ENCODE measurements around the gene PCDHGC5.

Gene PCDHGC5

DNA sequence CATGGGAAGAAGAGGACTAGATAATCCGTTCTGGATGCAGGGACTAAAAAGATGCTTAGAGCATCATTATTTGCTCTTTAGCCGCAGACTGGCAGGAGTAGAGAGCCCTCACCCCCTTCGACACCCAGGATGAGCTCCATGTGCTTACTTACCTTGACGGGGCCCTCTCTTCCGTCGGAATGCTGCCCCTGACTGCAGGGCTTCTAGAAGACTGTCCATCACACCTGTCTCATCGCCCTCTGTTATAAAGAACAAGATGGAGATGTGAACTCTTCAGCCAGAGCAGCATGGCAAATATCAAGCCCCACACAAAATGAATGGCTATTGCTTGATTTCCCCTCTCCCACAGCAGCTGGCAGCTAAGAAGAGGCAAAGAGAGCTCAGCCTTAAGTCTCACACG, 35.1 kb downstream of the PCDHGC5 start:
- DNase-seq (ENCODE audit: low spot score in 2 of 2), result no peak
- Histone ChIP-seq H3K36me3 (replicated peaks) (peaks cover 63% of the 10 kb centered on the region), H3K27me3 (ENCODE audit: low read depth) (no peaks in the 10 kb centered on the region), H3K4me1 (peaks cover 18% of the 10 kb centered on the region), H3K9me3 (no peaks in the 10 kb centered on the region), H3K4me3 (no peak overlapping the region)
- in situ Hi-C loops (cut with MboI; ENCODE audit: low sequenced_read_pairs), result loop anchor here (10.0 kb wide), 1 partner anchor 109 kb away; the partner anchor contains the start of genes PCDHGA10 and PCDHGB7

DNA sequence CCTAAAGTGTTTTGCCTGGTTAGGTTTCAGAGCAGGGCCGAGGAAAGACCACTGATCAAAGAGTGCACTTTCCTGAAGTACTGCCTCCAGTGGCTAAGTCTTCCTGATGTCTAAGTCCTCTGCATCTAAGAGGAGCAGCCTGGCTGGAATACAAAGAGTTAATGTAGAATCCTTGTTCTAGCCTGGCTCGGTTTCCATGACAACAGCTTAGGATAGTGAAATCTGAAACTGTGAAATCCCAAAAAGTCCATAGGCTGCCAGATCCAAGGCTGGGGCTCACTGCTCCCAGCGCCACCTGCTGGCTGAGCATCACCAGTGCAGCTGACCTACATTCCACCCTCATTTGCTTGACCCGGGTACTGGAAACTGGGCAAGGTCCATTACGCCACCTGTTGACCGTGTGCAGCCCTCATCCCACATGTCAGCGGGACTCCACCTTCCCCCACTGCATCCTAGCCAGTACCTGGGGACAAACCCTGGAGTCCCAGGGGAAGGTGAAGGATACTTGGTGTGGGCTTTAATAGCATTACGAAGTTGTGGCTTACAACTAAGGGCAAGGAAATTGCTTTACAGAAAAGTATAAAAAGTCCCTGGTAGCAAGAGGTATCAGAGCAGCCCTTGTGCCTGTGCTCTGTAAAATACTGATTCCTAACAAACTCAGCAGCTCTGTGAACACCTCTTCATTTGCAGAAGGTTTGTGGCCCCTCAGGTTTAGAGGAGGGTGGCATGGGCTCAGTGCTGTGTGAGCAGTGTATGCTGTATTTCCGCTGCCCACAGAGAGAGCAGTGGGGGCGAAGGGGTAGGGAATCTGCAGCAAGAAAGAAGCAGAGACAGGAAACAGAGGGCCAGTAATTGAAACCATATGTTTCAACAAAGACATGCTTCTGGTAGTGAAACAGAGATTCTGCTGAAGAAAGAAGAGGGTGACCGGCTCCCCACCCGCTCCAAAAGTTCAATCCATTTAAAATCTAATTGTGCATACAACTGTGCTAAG, 36.0 kb downstream of the PCDHGC5 start:
- H3K4me3 ChIP-seq, result no peak overlapping the region
- peaks cover 54% of the 10 kb centered on the region for H3K36me3 ChIP-seq (replicated peaks)
- in situ Hi-C loops (cut with MboI; ENCODE audit: low sequenced_read_pairs), result loop anchor here (10.0 kb wide), 1 partner anchor 110 kb away; the partner anchor contains the start of genes PCDHGA10 and PCDHGB7

DNA sequence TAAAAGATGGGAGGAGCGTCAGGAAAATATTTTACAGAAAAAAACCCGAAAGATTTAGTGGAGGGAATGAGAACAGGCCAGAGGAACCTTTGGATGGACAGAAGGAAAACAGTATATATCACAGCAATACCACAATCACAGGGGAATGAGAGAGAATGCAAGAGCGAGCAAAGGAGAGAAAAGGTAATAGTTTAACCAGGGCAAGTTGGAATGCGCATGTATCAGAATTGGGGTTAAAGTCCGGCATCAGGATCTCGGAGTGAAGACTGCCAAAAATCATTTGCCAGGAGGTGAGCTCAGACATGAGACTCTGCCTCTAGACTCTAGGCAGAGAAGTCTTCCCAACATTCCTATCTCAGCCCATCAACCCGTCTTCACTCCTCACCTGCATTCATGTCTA, 36.8 kb downstream of the PCDHGC5 start:
- H3K27me3 ChIP-seq (ENCODE audit: low read depth), result no peaks in the 10 kb centered on the region
- H3K4me3 ChIP-seq, result no peak overlapping the region
- peaks cover 46% of the 10 kb centered on the region for H3K36me3 ChIP-seq (replicated peaks)
- in situ Hi-C loops (cut with MboI; ENCODE audit: low sequenced_read_pairs), result loop anchor here (10.0 kb wide), 1 partner anchor 111 kb away; the partner anchor contains the start of genes PCDHGA10 and PCDHGB7
- H3K4me1 ChIP-seq, result peaks cover 16% of the 10 kb centered on the region
- DNase-seq (ENCODE audit: low spot score in 2 of 2), result no peak
- no peaks in the 10 kb centered on the region for H3K9me3 ChIP-seq

More for the DNA sequence above, 36.0 kb downstream of the PCDHGC5 start:
- no peaks in the 10 kb centered on the region for H3K27me3 ChIP-seq (ENCODE audit: low read depth)
- peaks cover 18% of the 10 kb centered on the region for H3K4me1 ChIP-seq
- DNase-seq (ENCODE audit: low spot score in 2 of 2), result peak; percentile 88 to 94
- no peaks in the 10 kb centered on the region for H3K9me3 ChIP-seq

DNA sequence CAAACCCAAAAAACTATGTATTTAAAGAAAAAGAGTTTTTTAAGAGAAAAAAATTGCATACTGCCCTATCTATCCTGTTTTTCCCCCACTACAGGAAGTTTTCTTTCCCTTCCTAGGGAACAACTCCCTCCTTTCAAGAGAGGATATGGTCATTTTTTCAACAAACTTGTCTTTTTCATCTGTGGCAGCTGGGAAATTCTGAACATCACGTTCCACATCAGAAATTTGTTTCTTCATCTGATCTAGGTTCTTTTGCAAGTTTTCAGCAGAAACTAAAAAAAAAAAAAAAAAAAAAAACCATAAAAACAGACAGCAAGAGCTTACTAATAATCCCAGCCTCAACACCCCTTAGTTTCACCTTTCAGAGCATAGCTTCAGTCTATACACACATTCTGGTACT, 38.5 kb downstream of the PCDHGC5 start:
- Histone ChIP-seq H3K36me3 (replicated peaks) (peaks cover 48% of the 10 kb centered on the region), H3K4me3 (no peak overlapping the region), H3K9me3 (no peaks in the 10 kb centered on the region), H3K4me1 (peaks cover 3% of the 10 kb centered on the region), H3K27me3 (ENCODE audit: low read depth) (no peaks in the 10 kb centered on the region)
- DNase-seq (ENCODE audit: low spot score in 2 of 2), result no peak
- in situ Hi-C loops (cut with MboI; ENCODE audit: low sequenced_read_pairs), result loop anchor here (10.0 kb wide), 1 partner anchor 113 kb away; the partner anchor contains the start of genes PCDHGA10 and PCDHGB7

DNA sequence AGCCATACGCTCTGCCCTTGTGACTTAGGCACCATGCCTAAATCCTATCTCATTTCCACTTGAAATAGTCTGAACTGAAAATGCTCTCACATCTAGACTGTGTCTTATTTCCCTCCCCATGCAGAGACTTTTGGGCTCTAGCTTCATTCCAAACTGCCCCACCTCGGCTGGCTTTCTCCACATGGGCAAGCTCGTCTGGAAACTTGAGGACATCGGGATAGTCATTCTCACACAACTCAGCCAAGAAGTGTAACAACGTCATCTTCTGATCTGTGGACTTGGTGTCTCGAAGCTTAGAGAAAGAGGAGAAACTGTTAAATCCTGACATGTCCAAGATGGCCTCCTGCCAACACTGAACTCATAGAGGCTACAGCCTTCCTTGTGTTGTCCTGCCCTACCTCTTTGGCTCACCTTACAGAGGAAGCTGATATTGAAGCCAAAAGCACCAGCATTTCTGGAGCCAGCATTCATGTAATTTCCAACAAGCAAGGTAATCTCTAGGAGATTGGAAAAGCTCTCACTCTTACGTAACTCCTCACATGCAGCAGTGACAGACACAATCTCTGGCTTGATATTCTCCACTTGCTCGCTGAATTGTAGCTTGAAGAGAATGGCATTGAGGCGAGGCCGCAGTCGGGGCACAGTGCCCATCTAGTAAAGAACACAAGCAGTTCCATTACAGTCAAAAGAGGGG, 39.6 kb downstream of the PCDHGC5 start:
- Histone ChIP-seq H3K36me3 (replicated peaks) (peaks cover 49% of the 10 kb centered on the region), H3K27me3 (ENCODE audit: low read depth) (no peaks in the 10 kb centered on the region), H3K9me3 (no peaks in the 10 kb centered on the region), H3K4me3 (no peak overlapping the region), H3K4me1 (peaks cover 3% of the 10 kb centered on the region)
- in situ Hi-C loops (cut with MboI; ENCODE audit: low sequenced_read_pairs), result loop anchor here (10.0 kb wide), 1 partner anchor 114 kb away; the partner anchor contains the start of genes PCDHGA10 and PCDHGB7
- DNase-seq (ENCODE audit: low spot score in 2 of 2), result no peak

DNA sequence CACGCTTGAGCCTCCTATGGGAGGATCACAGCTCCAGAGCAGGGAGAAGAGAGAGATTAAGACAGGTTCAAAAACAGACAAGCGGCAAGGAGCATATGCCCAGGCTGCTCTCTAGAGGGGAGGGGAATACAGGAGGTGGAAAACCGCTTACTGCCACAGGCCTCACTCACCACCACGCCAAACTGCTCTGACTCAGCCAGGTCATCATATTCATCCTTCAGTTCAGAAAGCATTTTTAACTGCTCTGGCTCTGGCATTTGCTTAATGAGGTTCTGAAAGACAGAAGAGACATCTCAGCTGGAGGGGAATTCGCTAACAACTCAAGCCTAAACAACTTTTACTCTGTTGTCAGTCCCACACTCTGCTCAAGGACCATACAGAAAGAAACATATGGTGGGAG, 40.1 kb downstream of the PCDHGC5 start:
- DNase-seq (ENCODE audit: low spot score in 2 of 2), result no peak
- in situ Hi-C loops (cut with MboI; ENCODE audit: low sequenced_read_pairs), result loop anchor here (10.0 kb wide), 1 partner anchor 114 kb away; the partner anchor contains the start of genes PCDHGA10 and PCDHGB7
- Histone ChIP-seq H3K4me3 (no peak overlapping the region), H3K27me3 (ENCODE audit: low read depth) (no peaks in the 10 kb centered on the region), H3K4me1 (peaks cover 3% of the 10 kb centered on the region), H3K36me3 (replicated peaks) (peaks cover 46% of the 10 kb centered on the region), H3K9me3 (no peaks in the 10 kb centered on the region)

DNA sequence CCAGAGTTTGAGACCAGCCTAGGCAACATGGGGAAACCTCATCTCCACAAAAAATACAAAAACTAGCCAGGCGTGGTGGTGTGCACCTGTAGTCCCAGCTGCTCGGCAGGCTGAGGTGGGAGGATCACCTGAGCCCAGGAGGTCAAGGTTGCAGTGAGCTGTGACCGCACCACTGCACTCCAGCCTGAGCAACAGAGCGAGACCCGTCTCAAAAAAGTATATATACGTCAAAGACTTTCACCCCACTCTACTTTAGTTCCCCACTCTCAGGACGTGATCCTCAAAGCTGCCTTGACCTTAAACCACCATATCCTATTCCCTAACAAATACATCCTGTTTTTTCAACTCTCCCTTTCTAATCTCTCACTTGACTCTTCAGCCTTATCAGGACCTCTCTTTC, 41.0 kb downstream of the PCDHGC5 start:
- DNase-seq (ENCODE audit: low spot score in 2 of 2), result no peak
- Histone ChIP-seq H3K9me3 (no peaks in the 10 kb centered on the region), H3K27me3 (ENCODE audit: low read depth) (no peaks in the 10 kb centered on the region), H3K4me3 (no peak overlapping the region), H3K36me3 (replicated peaks) (peaks cover 49% of the 10 kb centered on the region), H3K4me1 (no peaks in the 10 kb centered on the region)
- in situ Hi-C loops (cut with MboI; ENCODE audit: low sequenced_read_pairs), result loop anchor here (10.0 kb wide), 1 partner anchor 115 kb away; the partner anchor contains the start of genes PCDHGA10 and PCDHGB7

DNA sequence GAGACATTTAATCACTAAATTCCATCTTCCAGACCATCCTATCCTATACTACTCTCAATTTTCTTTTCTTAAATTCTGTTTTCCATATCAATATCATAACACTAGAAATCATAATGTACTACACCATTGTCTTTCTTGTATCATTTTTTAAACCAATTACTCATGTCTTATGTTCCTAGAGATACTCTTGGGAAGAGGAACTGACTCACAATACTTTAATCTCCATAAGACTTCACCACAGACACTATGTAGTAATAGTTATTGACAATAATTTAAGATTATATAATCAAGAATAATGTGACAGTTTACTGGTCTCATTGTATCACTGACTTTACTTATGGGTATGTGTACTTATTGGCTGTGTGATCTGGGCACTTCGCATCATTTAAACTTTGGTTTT, 43.8 kb downstream of the PCDHGC5 start:
- no peak for DNase-seq (ENCODE audit: low spot score in 2 of 2)
- Histone ChIP-seq H3K27me3 (ENCODE audit: low read depth) (no peaks in the 10 kb centered on the region), H3K4me3 (no peak overlapping the region), H3K36me3 (replicated peaks) (peaks cover 44% of the 10 kb centered on the region), H3K4me1 (no peaks in the 10 kb centered on the region), H3K9me3 (no peaks in the 10 kb centered on the region)
- in situ Hi-C loops (cut with MboI; ENCODE audit: low sequenced_read_pairs), result no loop called here

DNA sequence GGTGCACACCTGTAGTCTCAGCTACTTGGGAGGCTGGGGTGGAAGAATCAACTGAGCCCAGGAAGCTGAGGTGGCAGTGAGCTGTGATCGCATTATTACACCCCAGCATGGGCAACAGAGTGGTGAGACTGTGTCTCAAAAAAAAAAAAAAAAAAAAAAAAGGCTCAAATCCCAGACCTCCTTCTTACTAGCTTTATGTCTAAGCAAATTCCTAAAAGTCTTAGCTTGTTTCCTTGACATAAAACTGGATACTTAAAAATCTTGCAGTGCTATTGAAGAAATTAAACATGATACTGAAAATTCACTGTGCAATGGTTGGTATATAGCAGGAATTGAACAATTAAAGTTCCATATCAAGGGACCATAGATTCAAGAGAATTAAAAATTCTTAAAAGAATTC, 45.0 kb downstream of the PCDHGC5 start:
- no peaks in the 10 kb centered on the region for H3K4me1 ChIP-seq
- H3K4me3 ChIP-seq, result no peak overlapping the region
- H3K36me3 ChIP-seq (replicated peaks), result peaks cover 32% of the 10 kb centered on the region
- DNase-seq (ENCODE audit: low spot score in 2 of 2), result no peak
- no peaks in the 10 kb centered on the region for H3K27me3 ChIP-seq (ENCODE audit: low read depth)
- no peaks in the 10 kb centered on the region for H3K9me3 ChIP-seq
- in situ Hi-C loops (cut with MboI; ENCODE audit: low sequenced_read_pairs), result no loop called here

DNA sequence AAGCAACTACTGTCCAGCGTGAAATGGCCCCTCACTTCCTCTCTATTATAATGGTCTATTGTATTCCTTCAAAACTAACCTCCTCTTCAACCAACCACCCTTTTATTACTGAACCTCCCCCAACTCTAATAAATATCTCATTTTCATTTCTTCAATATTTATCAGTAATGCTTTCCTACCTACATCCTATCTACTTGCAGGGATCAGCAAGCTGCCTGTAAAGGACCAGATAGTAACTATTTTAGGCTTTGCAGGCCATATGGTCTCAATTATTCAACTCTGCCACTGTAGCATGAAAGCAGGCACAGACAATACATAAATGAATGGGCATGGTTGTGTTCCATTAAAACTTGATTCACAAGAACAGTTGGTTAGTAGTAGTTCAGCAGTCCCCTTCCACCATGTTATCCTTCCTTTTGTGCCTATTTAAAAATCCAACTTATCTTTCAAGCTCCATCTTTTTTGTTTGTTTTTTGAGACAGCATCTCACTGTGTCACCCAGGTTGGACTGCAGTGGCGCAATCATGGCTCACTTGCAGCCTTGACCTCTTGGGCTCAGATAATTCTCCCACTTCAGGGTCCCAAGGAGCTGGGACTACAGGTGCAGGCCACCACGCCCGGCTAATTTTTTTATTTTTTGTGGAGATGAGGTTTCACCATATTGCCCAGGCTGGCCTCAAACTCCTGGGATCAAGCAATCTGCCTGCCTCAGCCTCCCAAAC, 45.8 kb downstream of the PCDHGC5 start:
- no peaks in the 10 kb centered on the region for H3K27me3 ChIP-seq (ENCODE audit: low read depth)
- H3K4me1 ChIP-seq, result no peaks in the 10 kb centered on the region
- peaks cover 32% of the 10 kb centered on the region for H3K36me3 ChIP-seq (replicated peaks)
- in situ Hi-C loops (cut with MboI; ENCODE audit: low sequenced_read_pairs), result no loop called here
- no peak overlapping the region for H3K4me3 ChIP-seq
- no peaks in the 10 kb centered on the region for H3K9me3 ChIP-seq
- DNase-seq (ENCODE audit: low spot score in 2 of 2), result no peak

Measured in HAP-1 (cell line).